IPS-18a (cell line): ENCODE results near the gene ERMN.

ENCODE experiments used
- H3K27ac ChIP-seq: one replicate; pipeline ENCODE4 v1.5.1; 2013; ENCODE audit warnings: low read length
- H3K27me3 ChIP-seq: one replicate; pipeline ENCODE4 v1.6.1; 2013; ENCODE audit warnings: mild to moderate bottlenecking, low read length; ENCODE audit not compliant: control insufficient read depth, insufficient read depth
- H3K36me3 ChIP-seq: one replicate; pipeline ENCODE4 v1.6.1; 2013; ENCODE audit warnings: low read depth, low read length; ENCODE audit not compliant: control insufficient read depth
- H3K4me1 ChIP-seq: one replicate; pipeline ENCODE4 v1.6.1; 2013; ENCODE audit warnings: low read depth, low read length; ENCODE audit not compliant: control insufficient read depth
- H3K4me3 ChIP-seq: one replicate; pipeline ENCODE4 v1.5.1; 2013; ENCODE audit warnings: low read length
- H3K9ac ChIP-seq: one replicate; pipeline ENCODE4 v1.6.1; 2013; ENCODE audit warnings: mild to moderate bottlenecking, low read length, moderate library complexity
- H3K9me3 ChIP-seq: one replicate; pipeline ENCODE4 v1.6.1; 2013; ENCODE audit warnings: low read depth, low read length; ENCODE audit not compliant: control insufficient read depth

ERMN gene

GRCh38 chr2:157311706-157312105, 13.9 kb downstream of the ERMN start:
- Histone ChIP-seq H3K9me3 (no peaks in the 10 kb centered on the region), H3K4me3 (no peak overlapping the region), H3K36me3 (no peaks in the 10 kb centered on the region), H3K4me1 (peaks cover 7% of the 10 kb centered on the region), H3K27ac (no peak overlapping the region), H3K27me3 (no peaks in the 10 kb centered on the region), H3K9ac (no peak overlapping the region)

- Histone ChIP-seq H3K27ac (no peak overlapping the region), H3K9me3 (no peaks in the 10 kb centered on the region), H3K9ac (no peak overlapping the region), H3K36me3 (no peaks in the 10 kb centered on the region), H3K4me1 (no peaks in the 10 kb centered on the region), H3K4me3 (no peak overlapping the region), H3K27me3 (no peaks in the 10 kb centered on the region)
Observed at GRCh38 chr2:157309878-157310277, 15.7 kb downstream of the ERMN start.

- Histone ChIP-seq H3K4me3 (no peak overlapping the region), H3K36me3 (no peaks in the 10 kb centered on the region), H3K27ac (no peak overlapping the region), H3K4me1 (no peaks in the 10 kb centered on the region), H3K9me3 (no peaks in the 10 kb centered on the region), H3K27me3 (no peaks in the 10 kb centered on the region), H3K9ac (no peak overlapping the region)
Observed at GRCh38 chr2:157307021-157307420, 18.6 kb downstream of the ERMN start.

DNA sequence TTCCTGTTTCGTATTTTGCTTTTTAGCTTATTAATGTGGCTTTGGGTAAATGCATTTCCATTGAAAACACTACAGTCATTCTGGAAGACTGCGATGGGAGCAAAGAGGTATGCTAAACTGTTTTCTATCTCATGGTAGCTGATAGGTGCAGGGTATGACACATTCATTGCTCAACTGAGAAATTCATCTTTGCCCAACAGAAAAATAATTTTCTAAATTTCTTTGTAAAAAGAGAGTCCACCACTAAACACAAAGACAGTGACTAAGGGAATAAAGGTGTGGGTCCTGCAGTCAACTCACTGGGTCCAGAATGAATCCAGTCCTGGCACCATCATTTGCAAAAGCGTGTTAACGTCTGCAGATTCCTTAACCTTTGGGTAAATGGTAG, 19.9 kb downstream of the ERMN start:
- no peaks in the 10 kb centered on the region for H3K9me3 ChIP-seq
- H3K27me3 ChIP-seq = no peaks in the 10 kb centered on the region
- no peaks in the 10 kb centered on the region for H3K36me3 ChIP-seq
- no peaks in the 10 kb centered on the region for H3K4me1 ChIP-seq
- no peak overlapping the region for H3K27ac ChIP-seq
- no peak overlapping the region for H3K4me3 ChIP-seq
- H3K9ac ChIP-seq = no peak overlapping the region

- Histone ChIP-seq H3K4me3 (no peak overlapping the region), H3K27ac (no peak overlapping the region), H3K4me1 (no peaks in the 10 kb centered on the region), H3K27me3 (no peaks in the 10 kb centered on the region), H3K9me3 (no peaks in the 10 kb centered on the region), H3K36me3 (no peaks in the 10 kb centered on the region), H3K9ac (no peak overlapping the region)
Observed at GRCh38 chr2:157304811-157305722, 20.6 kb downstream of the ERMN start.

- H3K4me1 ChIP-seq = no peaks in the 10 kb centered on the region
- no peak overlapping the region for H3K4me3 ChIP-seq
- H3K9ac ChIP-seq = no peak overlapping the region
- no peak overlapping the region for H3K27ac ChIP-seq
- no peaks in the 10 kb centered on the region for H3K27me3 ChIP-seq
- no peaks in the 10 kb centered on the region for H3K36me3 ChIP-seq
- H3K9me3 ChIP-seq = no peaks in the 10 kb centered on the region
Observed at GRCh38 chr2:157303612-157304011, 22.0 kb downstream of the ERMN start.

DNA sequence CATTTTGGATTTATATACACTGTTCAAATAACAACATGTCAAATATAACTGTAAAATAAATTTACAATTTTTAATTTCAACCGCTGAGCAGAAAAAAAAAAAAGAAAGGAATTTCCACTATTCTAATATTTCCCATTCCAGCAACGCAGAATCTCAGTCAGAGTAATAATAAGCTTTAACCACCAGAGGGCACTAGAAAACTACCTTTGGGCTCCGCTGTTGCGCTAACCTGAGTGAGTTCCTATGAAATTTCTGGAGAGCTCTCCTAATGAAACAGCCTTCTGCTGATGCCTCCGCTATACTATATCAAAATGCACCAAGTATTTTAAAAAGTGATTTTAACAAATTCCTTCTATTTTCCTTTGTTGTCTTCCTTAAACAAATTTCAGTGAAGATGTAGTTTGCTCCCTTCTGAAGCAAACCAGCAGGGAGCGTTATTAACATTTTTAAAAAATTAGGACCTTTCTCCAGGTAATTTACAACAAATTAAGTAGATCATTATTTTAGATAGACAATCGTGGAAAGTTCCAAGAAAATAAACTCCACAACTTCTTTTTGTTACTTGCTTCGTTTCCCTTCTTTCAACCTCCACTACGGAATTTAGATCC, 23.0 kb downstream of the ERMN start:
- Histone ChIP-seq H3K4me1 (no peaks in the 10 kb centered on the region), H3K4me3 (no peak overlapping the region), H3K27me3 (no peaks in the 10 kb centered on the region), H3K36me3 (no peaks in the 10 kb centered on the region), H3K9ac (no peak overlapping the region), H3K9me3 (no peaks in the 10 kb centered on the region), H3K27ac (no peak overlapping the region)

GRCh38 chr2:157301307-157301706, 24.3 kb downstream of the ERMN start:
- Histone ChIP-seq H3K9ac (no peak overlapping the region), H3K9me3 (no peaks in the 10 kb centered on the region), H3K36me3 (no peaks in the 10 kb centered on the region), H3K27ac (no peak overlapping the region), H3K4me3 (no peak overlapping the region), H3K27me3 (no peaks in the 10 kb centered on the region), H3K4me1 (no peaks in the 10 kb centered on the region)

GRCh38 chr2:157296958-157297357, 28.7 kb downstream of the ERMN start:
- Histone ChIP-seq H3K27ac (no peak overlapping the region), H3K4me1 (no peaks in the 10 kb centered on the region), H3K9me3 (no peaks in the 10 kb centered on the region), H3K4me3 (no peak overlapping the region), H3K36me3 (no peaks in the 10 kb centered on the region), H3K9ac (no peak overlapping the region), H3K27me3 (no peaks in the 10 kb centered on the region)

- H3K9ac ChIP-seq = no peak overlapping the region
- H3K4me1 ChIP-seq = no peaks in the 10 kb centered on the region
- no peak overlapping the region for H3K4me3 ChIP-seq
- H3K36me3 ChIP-seq = no peaks in the 10 kb centered on the region
- no peaks in the 10 kb centered on the region for H3K9me3 ChIP-seq
- no peaks in the 10 kb centered on the region for H3K27me3 ChIP-seq
- no peak overlapping the region for H3K27ac ChIP-seq
Observed at GRCh38 chr2:157296490-157296889, 29.1 kb downstream of the ERMN start.

DNA sequence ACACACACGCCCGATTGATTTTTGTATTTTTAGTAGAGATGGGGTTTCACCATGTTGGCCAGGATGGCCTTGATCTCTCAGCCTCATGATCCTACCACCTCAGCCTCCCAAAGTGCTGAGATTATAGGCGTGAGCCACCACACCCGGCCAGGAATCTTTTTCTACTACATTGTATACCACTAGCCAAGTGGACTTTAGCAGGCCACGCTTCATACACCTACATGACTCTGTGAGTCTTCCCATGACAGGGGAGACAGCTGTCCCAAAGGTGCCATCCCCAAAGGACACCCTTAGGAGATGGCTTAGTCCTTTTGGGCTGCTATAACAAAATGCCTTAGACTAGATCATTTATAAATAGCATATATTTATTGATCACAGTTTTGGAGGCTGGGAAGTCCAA, 32.8 kb downstream of the ERMN start:
- H3K27me3 ChIP-seq = no peaks in the 10 kb centered on the region
- H3K9me3 ChIP-seq = no peaks in the 10 kb centered on the region
- no peaks in the 10 kb centered on the region for H3K36me3 ChIP-seq
- no peak overlapping the region for H3K9ac ChIP-seq
- no peak overlapping the region for H3K27ac ChIP-seq
- no peak overlapping the region for H3K4me3 ChIP-seq
- H3K4me1 ChIP-seq = no peaks in the 10 kb centered on the region

DNA sequence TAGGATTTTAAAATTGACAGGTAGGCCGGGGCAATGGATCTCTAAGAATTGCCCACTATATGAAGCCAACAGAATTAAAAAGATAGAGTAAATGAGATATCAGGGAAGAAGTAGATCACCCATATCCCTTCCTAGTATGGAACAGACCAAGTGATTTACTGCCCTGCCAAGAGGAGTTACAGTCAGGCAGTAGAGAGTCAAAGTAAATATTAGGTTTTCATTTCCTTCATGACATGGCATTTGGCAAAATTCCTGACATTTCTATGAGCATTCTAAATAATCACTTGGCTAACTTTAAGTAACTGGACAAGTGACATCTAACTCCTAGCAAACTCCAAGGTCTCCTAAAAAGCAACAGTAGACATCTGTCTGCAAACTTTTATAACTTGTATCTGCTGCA, 34.6 kb downstream of the ERMN start:
- Histone ChIP-seq H3K27ac (no peak overlapping the region), H3K4me1 (no peaks in the 10 kb centered on the region), H3K4me3 (no peak overlapping the region), H3K36me3 (no peaks in the 10 kb centered on the region), H3K9me3 (no peaks in the 10 kb centered on the region), H3K9ac (no peak overlapping the region), H3K27me3 (no peaks in the 10 kb centered on the region)
